HG03342 (cell line): ENCODE measurements around the gene CAMTA1.

Source experiments
- ATAC-seq: cut with Tn5 transposase; IDR thresholded peaks from one replicate; pipeline ENCODE4 v1.9.1; 2021; ENCODE audit warnings: mild to moderate bottlenecking, moderate library complexity; ENCODE audit not compliant: unreplicated experiment

CAMTA1 gene

GRCh38 chr1:7292036-7292681, 506.9 kb downstream of the CAMTA1 start:
- no peak for ATAC-seq

DNA sequence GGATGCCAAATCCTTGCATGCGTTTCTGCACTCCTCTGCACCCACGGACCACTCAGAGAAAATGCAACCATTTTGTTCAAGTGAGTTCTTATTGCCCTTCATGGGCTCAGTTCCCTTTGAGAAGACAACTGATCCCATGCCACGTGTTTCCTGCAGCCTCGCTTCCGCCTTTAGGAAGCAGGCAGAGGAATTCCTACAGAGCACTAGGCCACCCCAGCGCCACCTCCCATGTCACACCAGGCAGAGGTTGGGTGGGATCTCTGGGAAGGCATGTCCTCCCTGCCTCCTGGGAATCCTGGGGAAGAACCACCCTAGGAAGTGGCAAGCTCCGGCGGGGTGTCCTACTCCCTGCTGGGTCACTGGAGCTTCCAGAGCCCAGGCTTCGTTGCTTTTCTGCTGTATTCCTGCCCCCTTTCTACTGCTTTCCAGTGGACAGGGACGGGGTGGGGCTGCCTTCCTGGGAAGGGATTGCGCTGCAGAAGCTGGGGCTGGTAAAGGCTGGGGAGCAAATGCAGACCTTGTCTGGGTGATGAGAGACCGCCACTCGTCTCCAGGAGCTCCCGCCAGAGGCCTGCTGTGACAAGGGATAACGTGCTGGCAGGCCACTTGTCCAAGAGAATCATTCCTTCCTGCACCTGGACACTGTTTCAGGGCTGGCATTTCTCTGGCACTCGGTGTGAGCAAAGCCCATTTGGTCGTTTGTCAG, 507.6 kb downstream of the CAMTA1 start:
- no peak for ATAC-seq

DNA sequence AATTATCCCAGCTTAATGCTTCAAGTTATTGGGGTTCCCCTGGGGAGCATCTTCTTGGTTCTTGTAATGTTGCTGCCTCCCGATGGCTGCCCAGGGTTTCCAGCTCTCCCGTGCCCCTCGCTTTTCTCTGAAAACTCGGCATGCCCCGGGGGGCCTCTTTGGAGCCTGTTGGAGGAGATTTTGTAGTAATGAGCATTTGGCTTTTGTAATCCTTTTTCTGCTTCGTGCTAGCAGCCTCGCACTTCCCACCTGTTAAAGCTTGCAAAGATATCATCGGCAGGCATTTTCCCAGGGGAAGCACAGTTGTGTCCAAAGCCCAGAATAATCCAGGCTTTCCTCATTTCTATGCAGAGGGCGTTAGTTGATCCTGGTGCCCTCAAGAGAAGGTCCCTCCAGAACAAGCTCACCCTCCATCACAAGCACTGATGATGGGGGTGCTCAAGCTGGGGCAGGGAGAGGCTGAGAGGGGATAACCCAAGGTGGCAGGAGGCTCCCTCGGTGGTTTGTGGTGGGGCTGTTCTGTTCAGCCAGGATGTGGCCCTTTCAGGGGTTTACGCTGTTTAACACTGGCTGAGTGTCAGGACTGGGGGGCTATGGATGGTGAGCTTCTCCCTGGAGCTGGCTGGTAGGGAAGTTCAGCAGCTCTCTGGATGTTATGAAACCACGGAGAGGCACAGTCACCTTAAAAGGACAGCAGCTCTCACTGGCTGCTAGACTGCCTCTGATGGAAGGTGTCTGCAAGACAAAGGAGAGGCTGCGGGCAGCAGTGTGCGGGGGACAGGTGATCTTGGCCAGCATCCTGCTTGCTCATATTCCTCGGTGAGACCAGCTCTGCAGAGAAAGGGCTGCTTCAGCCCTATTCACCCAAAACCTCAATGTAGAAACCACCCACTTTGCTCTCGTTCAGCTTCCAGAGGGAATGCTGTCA, 508.7 kb downstream of the CAMTA1 start:
- ATAC-seq: no peak

- no peak for ATAC-seq
Observed at GRCh38 chr1:7294636-7295035, 509.4 kb downstream of the CAMTA1 start.

- no peak for ATAC-seq
Observed at GRCh38 chr1:7295946-7296345, 510.7 kb downstream of the CAMTA1 start.

DNA sequence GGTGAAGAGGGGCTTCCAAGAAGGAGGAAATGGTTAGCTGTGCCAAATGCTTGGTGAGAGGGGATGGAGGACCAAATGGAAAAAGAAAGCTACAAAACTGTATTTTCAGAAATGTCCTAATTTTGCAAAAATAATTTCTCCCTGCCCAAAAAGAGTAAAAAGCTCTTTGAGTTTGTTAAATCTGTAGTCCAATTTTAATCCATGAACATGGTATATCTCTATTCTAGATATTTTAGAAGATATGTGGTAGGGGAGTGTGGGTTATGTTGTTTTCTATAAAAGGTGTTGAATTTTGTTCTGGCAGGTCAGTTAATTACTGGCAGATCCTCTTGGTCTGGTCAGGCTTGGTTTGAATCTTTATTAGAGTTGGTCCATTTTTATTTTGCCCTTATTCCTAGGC, 511.7 kb downstream of the CAMTA1 start:
- no peak for ATAC-seq

GRCh38 chr1:7298145-7298544, 512.9 kb downstream of the CAMTA1 start:
- no peak for ATAC-seq

DNA sequence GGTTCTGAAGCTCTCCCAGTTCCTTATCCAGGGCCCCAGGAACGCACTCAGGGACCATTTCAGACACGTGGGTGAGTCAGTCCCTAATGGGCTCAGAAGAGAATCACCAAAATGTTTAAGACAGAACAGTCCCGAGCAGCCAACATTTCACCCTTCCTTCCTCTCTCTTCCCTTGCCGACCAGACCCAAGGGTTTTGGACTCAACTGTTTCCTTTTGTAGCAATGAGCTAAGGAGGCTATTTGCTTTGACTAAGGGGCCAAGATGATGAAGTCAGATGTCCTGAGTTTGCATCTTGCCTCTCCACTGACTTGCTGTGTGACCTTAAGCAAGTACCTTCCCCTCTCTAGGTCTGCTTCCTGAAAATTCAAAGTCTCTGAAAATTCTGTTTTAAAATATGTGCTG, 513.5 kb downstream of the CAMTA1 start:
- no peak for ATAC-seq

DNA sequence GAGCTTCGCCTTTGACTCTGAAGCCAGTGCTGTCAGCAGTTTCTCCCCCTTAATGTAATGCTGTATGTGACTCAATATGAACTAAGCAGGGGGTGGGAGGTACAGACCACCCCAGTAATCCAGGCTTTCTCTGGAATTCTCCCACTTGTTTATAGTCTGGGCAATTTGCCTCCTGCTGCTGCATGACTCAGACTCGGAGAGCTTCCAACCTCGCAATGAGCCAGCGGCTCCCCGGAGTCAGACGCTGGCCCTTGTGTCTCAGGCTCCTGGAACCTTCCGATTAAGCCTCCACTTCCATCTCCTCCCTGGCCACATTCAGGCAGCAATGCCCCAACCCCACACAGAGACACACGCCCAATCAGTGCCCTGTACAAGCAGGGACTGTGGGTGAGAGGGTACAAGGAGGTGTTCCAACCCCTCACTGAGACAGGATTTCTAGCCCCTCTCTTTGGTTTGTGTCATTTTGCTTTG, 514.1 kb downstream of the CAMTA1 start:
- no peak for ATAC-seq

- no peak for ATAC-seq
Observed at GRCh38 chr1:7299994-7300393, 514.7 kb downstream of the CAMTA1 start.

GRCh38 chr1:7300893-7301663, 515.8 kb downstream of the CAMTA1 start:
- no peak for ATAC-seq

DNA sequence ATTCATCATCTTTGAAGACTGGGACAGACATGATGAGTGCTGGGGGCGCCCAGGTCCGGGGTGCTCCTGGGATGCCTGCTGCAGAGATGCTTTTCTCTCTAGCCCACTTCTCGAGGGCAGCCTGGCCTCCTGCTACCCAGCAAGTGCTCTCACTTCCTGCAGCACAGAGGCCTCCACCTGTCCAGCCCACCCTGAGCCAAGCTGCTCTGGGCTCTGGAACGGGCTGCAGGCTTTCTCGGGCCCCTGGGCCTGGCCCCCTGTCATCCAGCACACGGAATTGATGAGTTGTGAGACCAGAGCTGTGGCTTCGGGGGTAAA, 516.4 kb downstream of the CAMTA1 start:
- no peak for ATAC-seq

DNA sequence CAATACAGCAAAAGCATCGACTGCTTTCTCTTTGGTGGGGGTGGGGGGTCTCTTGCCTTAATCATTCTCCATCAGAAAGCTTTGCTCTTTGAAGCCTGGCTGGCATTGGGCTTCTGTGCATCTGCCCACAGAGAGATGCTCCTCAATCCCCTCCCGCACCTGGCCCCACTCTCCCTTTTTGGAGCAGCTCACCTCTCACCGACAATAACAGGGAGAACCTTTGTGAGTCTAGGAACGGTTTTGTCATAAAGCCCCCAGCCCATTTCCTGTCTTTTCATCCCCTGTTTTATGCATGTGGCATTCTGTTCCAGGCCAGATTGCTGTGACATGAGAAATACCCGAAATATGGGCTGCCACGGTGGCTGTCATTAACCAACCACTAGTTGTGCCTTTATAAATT, 516.9 kb downstream of the CAMTA1 start:
- ATAC-seq: no peak

GRCh38 chr1:7302873-7303272, 517.6 kb downstream of the CAMTA1 start:
- no peak for ATAC-seq

GRCh38 chr1:7303554-7304317, 518.5 kb downstream of the CAMTA1 start:
- ATAC-seq: no peak

DNA sequence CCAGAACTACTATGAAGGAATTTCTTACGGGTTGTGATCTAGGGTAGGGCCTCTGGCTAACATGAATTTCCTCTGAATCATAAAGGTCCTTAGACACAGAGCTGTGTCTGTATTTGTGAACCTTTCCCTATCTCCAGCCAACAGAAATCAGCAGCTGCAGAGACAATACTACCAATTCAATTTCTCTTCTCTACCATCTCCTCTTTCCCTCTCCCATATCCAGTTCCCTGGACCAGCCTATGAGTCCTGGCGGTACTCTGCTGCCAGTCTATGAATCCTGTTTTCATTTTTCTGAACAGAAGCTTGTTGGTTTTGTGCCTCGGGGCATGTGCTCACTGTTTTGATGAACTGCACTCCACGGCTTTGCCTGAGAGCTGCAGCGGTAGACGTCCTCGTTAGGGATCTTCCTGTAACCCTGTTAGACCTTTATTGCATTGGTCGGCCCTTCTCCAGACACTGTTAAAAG, 527.9 kb downstream of the CAMTA1 start:
- ATAC-seq: no peak

DNA sequence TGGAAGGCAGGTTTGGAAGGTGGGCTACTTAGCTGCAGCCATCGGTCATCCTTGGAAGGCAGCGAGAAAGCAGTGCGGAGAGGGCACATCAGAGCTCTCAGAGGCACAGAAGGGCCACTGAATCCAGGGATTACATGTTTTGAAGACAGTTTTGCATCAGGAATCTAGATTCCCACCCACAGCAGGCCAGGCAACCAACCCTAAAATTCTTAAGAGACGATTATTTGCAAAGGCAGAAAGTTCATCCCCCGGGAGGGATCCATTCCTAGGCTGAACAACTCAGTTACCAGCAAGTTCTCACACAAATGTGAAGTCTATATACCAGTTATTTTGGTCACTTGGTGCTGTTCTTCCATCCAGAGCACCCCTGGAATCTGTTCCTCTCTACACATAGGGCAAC, 528.6 kb downstream of the CAMTA1 start:
- no peak for ATAC-seq

- no peak for ATAC-seq
Observed at GRCh38 chr1:7315316-7315715, 530.1 kb downstream of the CAMTA1 start.

GRCh38 chr1:7315946-7316345, 530.7 kb downstream of the CAMTA1 start:
- ATAC-seq: no peak

DNA sequence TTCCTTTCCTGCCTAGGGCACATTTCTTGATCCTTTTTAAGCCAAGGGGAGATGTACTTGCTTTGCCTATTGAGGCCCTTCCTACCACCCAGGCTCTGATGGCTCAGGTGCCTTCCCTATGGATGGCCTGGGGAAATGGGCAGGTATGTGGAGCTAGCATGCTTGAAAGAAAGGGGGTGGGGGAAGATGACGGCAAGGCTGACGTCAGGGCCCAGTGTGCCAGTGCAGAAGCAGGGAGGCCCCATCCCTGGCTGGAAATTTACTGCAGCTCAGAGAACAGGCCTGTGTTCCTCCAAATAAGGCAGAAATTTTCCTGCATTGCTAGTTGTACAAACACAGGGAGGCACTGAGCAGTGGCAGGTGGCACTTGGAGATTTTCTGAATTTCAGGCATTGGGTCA, 532.6 kb downstream of the CAMTA1 start:
- no peak for ATAC-seq
